GM19463 (cell line): Measurements from ENCODE around the gene TEAD2.
"Not testable (repeated sequence)": the region's sequence is repeated elsewhere in the genome, so short reads cannot be mapped to it uniquely, and the experiment has no call there.

Source experiments
- ATAC-seq: cut with Tn5 transposase; IDR thresholded peaks from one replicate; pipeline ENCODE4 v1.9.1; 2021; ENCODE audit warnings: mild to moderate bottlenecking, moderate library complexity; ENCODE audit not compliant: unreplicated experiment

Gene TEAD2

DNA sequence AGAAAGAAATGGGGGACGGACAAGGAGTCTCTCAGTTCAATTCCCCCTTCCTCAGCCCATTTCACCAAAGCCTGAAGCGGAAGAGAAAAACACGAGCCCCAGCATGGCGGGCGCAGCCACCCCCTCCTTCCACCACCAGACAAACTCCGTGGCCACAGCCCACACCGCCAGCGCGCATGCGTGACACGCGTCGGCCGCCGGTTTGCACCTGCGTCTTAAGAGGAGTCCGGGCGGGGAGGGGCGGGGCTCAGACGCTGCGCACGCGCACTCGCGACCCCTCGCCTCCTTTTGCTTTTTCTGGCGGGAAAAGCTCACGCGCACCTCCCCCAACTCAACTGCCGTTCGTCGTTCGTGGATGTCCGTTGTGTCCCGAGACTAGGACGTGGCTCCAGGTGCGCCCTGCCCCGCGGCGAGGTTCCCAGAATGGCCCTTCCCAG lies 25.7 kb upstream of the TEAD2 start, which contains the start of gene KASH5:
Gene KASH5, plus strand, starts transcription at position 314 of the 437 bp plus-strand sequence. CDS start 2,635 bp downstream, outside the sequence.
- ATAC-seq: no peak

- no peak for ATAC-seq
These were observed 21.4 kb upstream of the TEAD2 start for GRCh38 chr19:49383599-49383998.

DNA sequence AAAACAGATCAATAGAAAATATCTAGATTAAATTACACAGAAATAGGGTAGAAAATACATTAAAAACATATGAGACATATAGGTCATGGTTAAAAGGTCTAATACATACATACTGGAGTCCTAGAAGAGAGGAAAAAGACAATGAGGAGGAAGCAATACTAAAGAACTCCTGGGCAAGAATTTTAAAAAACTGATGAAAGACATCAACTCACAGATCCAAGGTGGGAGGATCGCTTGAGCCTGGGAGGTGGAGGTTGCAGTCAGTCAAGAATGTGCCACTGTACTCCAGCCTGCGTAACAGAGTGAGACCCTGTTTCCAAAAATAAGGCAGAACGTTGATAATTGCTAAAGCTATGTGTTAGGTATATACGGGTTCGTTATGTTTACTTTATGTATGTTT lies 20.4 kb upstream of the TEAD2 start:
- ATAC-seq: no peak

GRCh38 chr19:49380391-49380790 lies 18.2 kb upstream of the TEAD2 start:
- no peak for ATAC-seq

DNA sequence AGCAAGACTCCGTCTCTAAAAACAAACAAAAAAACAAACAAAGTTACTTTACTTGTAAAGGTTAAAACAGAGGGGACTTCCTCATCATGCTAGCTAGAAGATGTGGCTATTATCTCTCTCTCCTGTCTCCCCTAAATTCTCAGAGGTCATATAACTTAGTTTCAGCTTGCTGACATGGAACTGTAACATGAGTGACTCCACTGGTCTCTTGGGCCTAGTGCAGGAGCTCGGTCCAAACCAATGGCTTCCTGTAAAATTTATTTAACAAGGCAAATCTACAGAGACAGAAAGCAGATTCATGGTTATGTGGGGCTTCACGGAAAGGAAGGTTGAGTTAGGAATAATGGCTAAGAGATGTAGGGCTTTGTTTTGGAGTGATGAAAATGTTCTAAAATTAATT lies 16.3 kb upstream of the TEAD2 start:
- no peak for ATAC-seq

- ATAC-seq: no peak
These were observed 12.6 kb upstream of the TEAD2 start for GRCh38 chr19:49374665-49375434.

DNA sequence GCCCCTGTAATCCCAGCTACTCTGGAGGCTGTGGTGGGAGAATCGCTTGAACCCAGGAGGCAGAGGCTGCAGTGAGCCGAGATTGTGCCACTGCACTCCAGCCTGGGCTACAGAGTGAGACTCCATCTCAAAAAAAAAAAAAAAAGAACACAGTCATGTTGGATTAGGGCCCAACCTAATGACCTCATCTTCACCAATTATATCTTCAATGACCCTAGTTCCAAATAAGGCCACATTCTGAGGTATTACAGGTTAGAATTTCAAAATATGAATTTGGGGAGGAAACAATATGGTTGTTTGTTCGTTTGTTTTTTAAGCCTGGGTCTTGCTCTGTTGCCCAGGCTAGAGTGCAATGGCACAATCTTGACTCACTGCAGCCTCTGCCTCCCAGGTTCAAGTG lies 11.0 kb upstream of the TEAD2 start:
- not testable (repeated sequence) for ATAC-seq

GRCh38 chr19:49371184-49371583 lies 9.0 kb upstream of the TEAD2 start:
- no peak for ATAC-seq

DNA sequence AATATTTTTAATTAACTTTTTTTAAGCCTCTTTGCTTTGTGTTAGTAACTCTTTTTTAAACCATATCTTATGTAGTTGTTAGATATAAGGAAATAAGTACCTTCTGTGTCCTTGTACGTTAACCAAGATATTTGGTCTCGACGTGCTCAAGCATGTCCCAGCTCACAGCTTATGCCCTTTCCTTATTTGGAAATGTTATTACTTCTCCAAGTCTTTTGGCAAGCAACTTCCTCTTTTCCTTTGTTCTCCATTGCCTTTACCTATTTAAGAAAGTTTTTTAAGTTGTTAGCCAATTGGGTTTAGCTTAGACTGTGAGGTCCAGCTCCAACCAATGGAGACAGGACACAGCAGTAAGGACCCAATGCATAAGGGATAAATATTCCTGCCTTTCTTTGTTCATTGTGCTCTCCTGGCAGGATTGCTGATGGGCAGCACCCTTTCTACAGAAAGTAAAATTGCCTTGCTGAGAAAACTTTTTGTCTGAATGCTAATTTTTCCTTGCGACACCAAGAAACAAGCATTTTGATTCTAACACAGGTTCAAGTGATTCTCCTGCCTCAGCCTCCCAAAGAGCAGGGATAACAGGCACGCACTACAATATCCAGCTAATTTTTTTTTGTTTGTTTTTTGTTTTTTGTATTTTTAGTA lies 6.6 kb upstream of the TEAD2 start:
- ATAC-seq: no peak

DNA sequence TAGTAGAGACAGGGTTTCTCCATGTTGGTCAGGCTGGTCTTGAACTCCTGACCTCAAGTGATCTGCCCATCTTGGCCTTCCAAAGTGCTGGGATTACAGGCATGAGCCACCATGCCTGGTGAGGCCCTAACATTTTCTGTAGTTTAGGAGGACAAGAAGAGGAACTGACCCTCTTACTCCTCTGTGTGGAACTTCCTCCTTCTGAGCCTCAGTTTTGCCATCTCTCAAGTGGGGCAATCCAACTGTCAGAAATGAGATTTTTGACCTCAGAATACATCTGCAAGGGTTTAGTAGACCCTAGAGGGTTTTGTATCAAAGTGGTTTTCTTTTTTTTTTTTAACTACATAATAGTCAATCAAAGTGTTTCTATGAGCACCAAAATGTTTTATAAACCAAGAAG lies 3.9 kb upstream of the TEAD2 start:
- no peak for ATAC-seq

- no peak for ATAC-seq
These were observed 2.0 kb upstream of the TEAD2 start for GRCh38 chr19:49364083-49364737.

GRCh38 chr19:49363268-49364082 lies 1.3 kb upstream of the TEAD2 start, which contains the start of gene DKKL1:
TSS of gene DKKL1 (plus strand) at chr19:49363877. CDS start at chr19:49363999, 122 bp downstream.
- ATAC-seq: no peak

DNA sequence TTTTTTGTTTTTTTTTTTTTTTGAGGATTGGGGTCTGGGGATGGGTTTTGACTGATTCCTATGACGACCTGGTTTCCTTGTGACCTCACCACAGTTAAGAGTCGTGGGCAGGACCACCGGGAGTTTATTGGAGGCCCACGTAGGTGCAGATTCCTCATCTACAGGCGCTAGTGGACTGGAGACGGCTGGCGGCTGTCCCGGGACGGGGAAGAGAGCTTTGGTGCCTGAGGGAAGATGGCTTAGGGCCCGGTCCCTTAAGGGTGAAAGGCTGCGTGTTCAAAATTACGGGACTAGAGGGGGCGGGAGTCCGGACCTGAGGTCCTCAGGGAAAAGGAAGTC lies 682 bp upstream of the TEAD2 start:
- no peak for ATAC-seq

DNA sequence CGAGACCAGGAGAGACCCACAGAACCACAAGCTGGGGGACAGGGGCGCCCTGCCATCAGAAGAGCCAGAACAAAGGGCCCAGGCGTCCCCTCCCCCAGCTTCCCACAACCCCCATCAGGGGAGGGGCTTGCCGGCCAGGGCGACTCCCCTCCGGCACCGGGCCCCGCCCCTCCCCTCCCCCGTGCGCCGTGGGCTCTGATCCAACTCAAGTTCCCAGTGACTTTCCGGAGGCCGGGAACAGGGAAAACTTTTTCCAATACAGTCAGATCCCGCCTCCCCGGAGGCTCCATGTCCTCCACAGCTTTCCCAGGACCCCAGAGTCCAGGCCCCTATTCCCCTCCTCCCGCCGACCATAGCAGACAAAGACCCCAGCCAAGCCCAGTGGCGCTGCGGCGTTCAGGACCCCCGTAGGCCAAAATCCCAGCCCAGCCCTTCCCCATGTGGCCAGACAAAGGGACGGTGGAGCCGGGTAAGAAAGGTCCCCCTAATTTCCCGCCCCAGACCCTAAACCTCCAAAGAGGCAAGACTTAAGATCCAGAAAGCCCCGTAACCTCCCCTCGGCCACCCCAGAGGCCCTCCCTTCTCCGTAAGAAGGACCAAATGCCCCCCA lies 673 bp downstream of the TEAD2 start:
- ATAC-seq: no peak

DNA sequence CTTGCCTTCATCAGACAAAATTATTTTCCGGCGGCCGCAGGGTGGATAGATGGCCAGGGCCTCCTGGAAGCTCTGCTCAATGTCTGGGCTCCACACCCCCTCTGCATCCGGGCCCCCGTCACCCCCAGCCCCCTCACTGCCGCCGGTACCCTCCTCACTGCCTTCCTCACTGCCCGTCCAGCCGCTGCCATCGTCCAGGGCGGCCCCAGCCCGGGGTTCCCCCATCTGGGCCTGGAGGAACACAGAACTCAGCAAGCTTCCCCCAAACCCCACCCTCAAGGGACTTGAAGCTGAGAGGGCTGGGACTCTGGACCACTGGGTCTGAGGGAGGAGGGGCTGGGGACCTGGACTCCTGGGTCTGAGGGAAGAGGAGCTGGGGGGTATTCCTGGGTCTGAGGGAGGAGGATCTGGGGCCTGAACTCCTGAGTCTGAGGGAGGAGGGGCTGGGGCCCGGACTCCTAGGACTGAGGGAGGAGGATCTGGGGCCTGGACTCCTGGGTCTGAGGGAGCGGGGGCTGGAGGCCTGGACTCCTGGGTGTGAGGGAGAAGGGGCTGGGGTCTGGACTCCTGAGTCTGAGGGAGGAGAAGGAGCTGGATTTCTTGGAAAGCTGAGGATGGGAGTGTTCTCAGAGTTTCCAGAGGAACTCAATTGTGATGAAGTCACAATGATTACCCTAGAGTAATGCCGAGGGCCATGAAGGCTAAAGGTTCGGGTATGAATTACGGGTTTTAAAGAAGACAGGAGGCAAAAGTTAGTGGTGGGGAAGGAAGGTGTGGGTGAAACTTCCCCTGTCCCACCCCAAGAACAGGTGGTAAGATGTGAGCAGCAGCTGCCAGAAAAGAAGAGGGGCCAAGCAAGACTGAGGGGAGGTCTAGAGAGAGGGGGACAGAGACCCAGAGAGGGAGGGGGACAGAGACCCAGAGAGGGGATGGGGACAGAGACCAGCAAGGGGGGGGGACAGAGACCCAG lies 2.1 kb downstream of the TEAD2 start:
- no peak for ATAC-seq

GRCh38 chr19:49357186-49357585 lies 5.0 kb downstream of the TEAD2 start:
- no peak for ATAC-seq

- no peak for ATAC-seq
These were observed 5.8 kb downstream of the TEAD2 start for GRCh38 chr19:49356382-49356781.

GRCh38 chr19:49355909-49356353 lies 6.3 kb downstream of the TEAD2 start:
- ATAC-seq: no peak

DNA sequence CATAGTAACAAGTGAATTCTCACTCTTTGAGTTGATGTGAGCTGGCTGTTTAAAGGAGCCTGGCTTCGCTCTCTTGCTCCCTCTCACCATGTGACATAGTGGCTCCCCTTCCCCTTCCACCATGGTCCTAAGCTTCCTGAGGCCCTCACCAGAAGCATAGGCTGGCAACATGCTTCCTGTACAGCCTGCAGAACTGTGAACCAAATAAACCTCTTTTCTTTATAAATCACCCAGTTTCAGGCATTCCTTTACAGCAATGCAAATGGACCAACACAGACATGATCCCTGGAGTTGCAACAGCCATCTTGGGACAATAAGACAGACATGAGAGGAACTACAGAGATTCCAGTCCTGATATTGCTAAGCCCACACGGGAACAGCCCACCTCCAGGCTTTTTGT lies 12.6 kb downstream of the TEAD2 start:
- no peak for ATAC-seq
